GM10847 (cell line): Measurements from ENCODE around the gene MT2A.

Experiments used
- POLR2A ChIP-seq: IDR thresholded peaks from 2 replicates; pipeline ENCODE4 v1.6.1; 2011; ENCODE audit not compliant: insufficient read length; ENCODE audit errors: extremely low read depth

MT2A gene

GRCh38 chr16:56589141-56590039, 19.0 kb upstream of the MT2A start, which contains the start of gene MT3:
Gene MT3 (plus strand): TSS chr16:56589528. CDS start chr16:56589591, 63 bp downstream.
- no peak for TF ChIP-seq POLR2A

GRCh38 chr16:56591377-56592060, 16.9 kb upstream of the MT2A start:
- no peak for TF ChIP-seq POLR2A

- TF ChIP-seq POLR2A: no peak
These were observed 14.7 kb upstream of the MT2A start for GRCh38 chr16:56593573-56594291.

- TF ChIP-seq POLR2A: no peak
These were observed 14.1 kb upstream of the MT2A start for GRCh38 chr16:56594292-56594619.

GRCh38 chr16:56600398-56600999, 7.9 kb upstream of the MT2A start:
- TF ChIP-seq POLR2A: no peak

- no peak for TF ChIP-seq POLR2A
These were observed 7.1 kb upstream of the MT2A start for GRCh38 chr16:56601325-56601724.

- TF ChIP-seq POLR2A: no peak
These were observed 4.8 kb upstream of the MT2A start for GRCh38 chr16:56603589-56603988.

GRCh38 chr16:56604966-56605365, 3.4 kb upstream of the MT2A start:
- TF ChIP-seq POLR2A: no peak

GRCh38 chr16:56605475-56605874, 2.9 kb upstream of the MT2A start:
- no peak for TF ChIP-seq POLR2A

- TF ChIP-seq POLR2A: no peak
These were observed 2.3 kb upstream of the MT2A start for GRCh38 chr16:56606071-56606475.

GRCh38 chr16:56606476-56607108, 1.8 kb upstream of the MT2A start:
- no peak for TF ChIP-seq POLR2A

GRCh38 chr16:56607109-56607618, 1.2 kb upstream of the MT2A start:
- no peak for TF ChIP-seq POLR2A

GRCh38 chr16:56607675-56608042, 725 bp upstream of the MT2A start:
- no peak for TF ChIP-seq POLR2A

- TF ChIP-seq POLR2A: no peak
These were observed 585 bp downstream of the MT2A start for GRCh38 chr16:56608876-56609462.

GRCh38 chr16:56609463-56609921, 1.1 kb downstream of the MT2A start:
- no peak for TF ChIP-seq POLR2A
